Measurements from ENCODE around the gene ST8SIA4. TPM values are rescaled to one million over a fixed set of nuclear protein-coding genes. Genes with fewer than 3 reads are reported as not detected.

ST8SIA4 gene
- total and polyA plus RNA-seq, 4 donors: 0.10 to 19.7 (median 9.4) TPM

DNA sequence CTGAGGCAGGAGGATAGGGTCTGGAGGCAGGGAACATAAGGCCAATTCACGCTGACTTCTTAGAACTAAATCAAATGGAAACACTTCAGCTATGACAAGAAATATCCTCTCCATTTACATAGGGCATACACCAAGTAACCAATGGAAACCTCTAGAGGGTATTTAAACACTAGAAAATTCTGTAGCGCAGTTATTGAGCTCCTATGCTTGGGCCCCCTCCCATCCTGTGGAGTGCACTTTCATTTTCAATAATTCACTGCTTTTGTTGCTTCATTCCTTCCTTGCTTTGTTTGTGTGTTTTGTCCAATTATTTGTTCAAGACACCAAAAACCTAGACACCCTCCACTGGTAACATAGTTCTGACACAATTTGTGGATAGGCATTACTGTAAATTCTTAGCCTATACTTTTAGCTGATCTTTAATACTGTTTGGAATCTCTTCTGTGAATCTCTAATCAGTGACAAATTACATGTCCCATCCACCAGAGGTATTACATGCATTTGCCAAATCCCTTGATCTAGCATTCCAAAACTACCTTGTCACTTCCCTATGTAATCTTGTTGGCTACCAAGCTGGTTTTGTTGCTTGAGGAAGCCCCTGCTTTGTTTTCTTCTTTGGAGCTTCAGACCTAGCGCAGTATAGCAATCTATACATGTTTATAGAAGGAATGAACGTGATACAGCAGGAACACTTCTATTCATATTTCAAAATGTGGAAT lies 61.6 kb downstream of the ST8SIA4 start:
- intact Hi-C loops (cut with DNase I): no loop called here
- Histone ChIP-seq H3K9me3 (ENCODE audit: control insufficient read depth, low read length) (no peaks in the 10 kb centered on the region), H3K36me3 (ENCODE audit: control insufficient read depth in 1 of 2, insufficient read depth in 2 of 2, low read length in 1 of 2) (no peaks in the 10 kb centered on the region), H3K4me1 (ENCODE audit: control insufficient read depth in 1 of 2, insufficient read depth in 2 of 2, low read length in 2 of 2) (no peaks in the 10 kb centered on the region), H3K27me3 (ENCODE audit: control insufficient read depth in 1 of 2, insufficient read depth in 2 of 2, low read length in 1 of 2) (no peaks in the 10 kb centered on the region), H3K4me3 (ENCODE audit: low read length in 2 of 2) (no peak overlapping the region), H3K27ac (ENCODE audit: low read depth in 1 of 2, low read length in 2 of 2) (no peak overlapping the region)
- 71 to 72% methylated on average over 4 of the region's 4 CpGs for WGBS, 2 donors
- ATAC-seq (ENCODE audit: low FRiP score) (no peak), DNase-seq (no peak)

DNA sequence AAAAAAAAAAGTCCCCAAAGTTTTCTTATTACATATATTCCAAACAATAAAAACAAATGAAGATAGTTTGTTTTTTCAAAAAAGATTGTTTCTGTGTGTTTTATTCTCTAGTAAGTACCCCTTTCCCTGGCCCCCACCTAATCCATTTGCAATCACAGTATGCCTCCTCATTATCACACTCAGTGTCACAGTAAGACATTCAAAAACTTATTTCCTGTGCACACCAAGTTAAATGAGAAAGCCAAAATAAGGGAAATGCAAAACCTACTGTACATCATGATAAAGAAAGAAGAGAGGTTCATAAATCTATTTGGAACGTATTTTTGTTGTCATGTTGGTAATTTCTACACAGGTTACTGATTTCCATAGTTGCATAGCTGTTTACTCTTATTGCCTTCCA lies 62.3 kb downstream of the ST8SIA4 start:
- DNase-seq (no peak), ATAC-seq (ENCODE audit: low FRiP score) (no peak)
- H3K27me3 ChIP-seq (ENCODE audit: control insufficient read depth in 1 of 2, insufficient read depth in 2 of 2, low read length in 1 of 2): no peaks in the 10 kb centered on the region
- H3K9me3 ChIP-seq (ENCODE audit: control insufficient read depth, low read length): no peaks in the 10 kb centered on the region
- H3K36me3 ChIP-seq (ENCODE audit: control insufficient read depth in 1 of 2, insufficient read depth in 2 of 2, low read length in 1 of 2): no peaks in the 10 kb centered on the region
- intact Hi-C loops (cut with DNase I): no loop called here
- H3K27ac ChIP-seq (ENCODE audit: low read depth in 1 of 2, low read length in 2 of 2): no peak overlapping the region
- H3K4me3 ChIP-seq (ENCODE audit: low read length in 2 of 2): no peak overlapping the region
- no peaks in the 10 kb centered on the region for H3K4me1 ChIP-seq (ENCODE audit: control insufficient read depth in 1 of 2, insufficient read depth in 2 of 2, low read length in 2 of 2)
- WGBS, 2 donors: 66 to 73% methylated on average over 1 of the region's 1 CpG

DNA sequence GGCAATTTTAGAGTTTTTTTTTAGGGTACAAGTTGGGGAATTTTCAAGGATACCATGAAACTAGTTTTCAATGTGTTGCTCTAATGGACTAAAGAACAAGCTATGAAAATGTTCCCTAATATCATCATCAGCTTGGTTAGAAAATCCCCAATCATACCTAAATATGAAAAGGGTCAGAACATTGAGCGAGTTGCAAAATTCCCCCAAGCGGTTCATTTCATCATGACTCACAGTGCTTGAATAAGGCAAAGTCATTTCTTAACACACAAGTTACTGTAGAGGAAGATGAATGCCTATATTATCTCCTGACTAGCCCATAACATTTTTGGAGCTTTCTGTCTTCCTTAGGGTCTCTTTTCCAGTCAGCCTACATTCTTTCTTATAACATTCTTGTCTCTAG lies 62.7 kb downstream of the ST8SIA4 start:
- DNase-seq: no peak
- ATAC-seq (ENCODE audit: low FRiP score): no peak
- Histone ChIP-seq H3K27ac (ENCODE audit: low read depth in 1 of 2, low read length in 2 of 2) (no peak overlapping the region), H3K27me3 (ENCODE audit: control insufficient read depth in 1 of 2, insufficient read depth in 2 of 2, low read length in 1 of 2) (no peaks in the 10 kb centered on the region), H3K4me3 (ENCODE audit: low read length in 2 of 2) (no peak overlapping the region), H3K4me1 (ENCODE audit: control insufficient read depth in 1 of 2, insufficient read depth in 2 of 2, low read length in 2 of 2) (no peaks in the 10 kb centered on the region), H3K9me3 (ENCODE audit: control insufficient read depth, low read length) (no peaks in the 10 kb centered on the region), H3K36me3 (ENCODE audit: control insufficient read depth in 1 of 2, insufficient read depth in 2 of 2, low read length in 1 of 2) (no peaks in the 10 kb centered on the region)
- intact Hi-C loops (cut with DNase I): no loop called here
- 85 to 92% methylated on average over 2 of the region's 2 CpGs for whole genome bisulfite sequencing, 2 donors

DNA sequence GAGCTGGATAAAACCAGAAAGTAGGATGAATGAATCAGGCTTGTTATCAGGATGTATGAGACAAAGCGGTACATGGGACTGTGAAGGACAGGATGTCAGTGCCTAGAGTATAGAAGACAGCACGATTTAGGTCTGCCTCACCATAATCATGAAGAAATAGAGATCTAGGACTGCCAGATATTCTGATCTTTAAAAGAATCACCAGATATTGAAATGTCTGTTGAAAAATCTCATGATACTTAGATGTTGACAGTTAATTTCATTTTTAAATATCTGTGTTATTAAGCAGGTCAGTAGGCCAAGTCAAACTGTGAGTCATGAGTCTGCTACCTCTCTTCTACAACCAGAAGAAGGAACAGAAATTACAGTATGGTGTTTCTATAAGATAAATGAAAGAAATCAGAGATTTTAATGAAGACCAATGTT lies 65.0 kb downstream of the ST8SIA4 start:
- no peak overlapping the region for H3K4me3 ChIP-seq (ENCODE audit: low read length in 2 of 2)
- no peaks in the 10 kb centered on the region for H3K27me3 ChIP-seq (ENCODE audit: control insufficient read depth in 1 of 2, insufficient read depth in 2 of 2, low read length in 1 of 2)
- no peaks in the 10 kb centered on the region for H3K4me1 ChIP-seq (ENCODE audit: control insufficient read depth in 1 of 2, insufficient read depth in 2 of 2, low read length in 2 of 2)
- H3K36me3 ChIP-seq (ENCODE audit: control insufficient read depth in 1 of 2, insufficient read depth in 2 of 2, low read length in 1 of 2): no peaks in the 10 kb centered on the region
- no peak overlapping the region for H3K27ac ChIP-seq (ENCODE audit: low read depth in 1 of 2, low read length in 2 of 2)
- no peak for DNase-seq
- ATAC-seq (ENCODE audit: low FRiP score): no peak
- intact Hi-C loops (cut with DNase I): no loop called here
- no peaks in the 10 kb centered on the region for H3K9me3 ChIP-seq (ENCODE audit: control insufficient read depth, low read length)
- 82% methylated on average over 2 of the region's 2 CpGs for WGBS, 2 donors

DNA sequence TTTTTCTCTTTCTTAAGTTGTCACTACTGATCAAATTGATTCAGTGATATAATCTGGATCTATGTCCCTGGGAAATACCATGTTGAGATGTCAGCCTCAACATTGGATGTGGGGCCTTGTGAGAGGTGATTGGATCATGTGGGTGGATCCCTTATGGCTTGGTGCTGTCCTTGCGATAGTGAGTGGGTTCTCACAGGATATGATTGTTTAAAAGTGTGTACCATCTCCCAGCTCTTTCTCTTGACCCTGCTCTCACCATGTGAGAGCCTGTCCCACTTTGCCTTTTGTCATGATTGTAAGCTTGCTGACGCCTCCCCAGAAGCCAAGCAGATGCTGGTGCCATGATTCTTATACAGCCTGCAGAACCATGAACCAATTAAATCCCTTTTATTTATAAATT lies 68.6 kb downstream of the ST8SIA4 start:
- Histone ChIP-seq H3K9me3 (ENCODE audit: control insufficient read depth, low read length) (no peaks in the 10 kb centered on the region), H3K27me3 (ENCODE audit: control insufficient read depth in 1 of 2, insufficient read depth in 2 of 2, low read length in 1 of 2) (no peaks in the 10 kb centered on the region), H3K4me1 (ENCODE audit: control insufficient read depth in 1 of 2, insufficient read depth in 2 of 2, low read length in 2 of 2) (no peaks in the 10 kb centered on the region), H3K36me3 (ENCODE audit: control insufficient read depth in 1 of 2, insufficient read depth in 2 of 2, low read length in 1 of 2) (no peaks in the 10 kb centered on the region), H3K4me3 (ENCODE audit: low read length in 2 of 2) (no peak overlapping the region), H3K27ac (ENCODE audit: low read depth in 1 of 2, low read length in 2 of 2) (no peak overlapping the region)
- intact Hi-C loops (cut with DNase I): no loop called here
- ATAC-seq (ENCODE audit: low FRiP score) (no peak), DNase-seq (no peak)
- 96 to 98% methylated on average over 2 of the region's 2 CpGs for WGBS, 2 donors

DNA sequence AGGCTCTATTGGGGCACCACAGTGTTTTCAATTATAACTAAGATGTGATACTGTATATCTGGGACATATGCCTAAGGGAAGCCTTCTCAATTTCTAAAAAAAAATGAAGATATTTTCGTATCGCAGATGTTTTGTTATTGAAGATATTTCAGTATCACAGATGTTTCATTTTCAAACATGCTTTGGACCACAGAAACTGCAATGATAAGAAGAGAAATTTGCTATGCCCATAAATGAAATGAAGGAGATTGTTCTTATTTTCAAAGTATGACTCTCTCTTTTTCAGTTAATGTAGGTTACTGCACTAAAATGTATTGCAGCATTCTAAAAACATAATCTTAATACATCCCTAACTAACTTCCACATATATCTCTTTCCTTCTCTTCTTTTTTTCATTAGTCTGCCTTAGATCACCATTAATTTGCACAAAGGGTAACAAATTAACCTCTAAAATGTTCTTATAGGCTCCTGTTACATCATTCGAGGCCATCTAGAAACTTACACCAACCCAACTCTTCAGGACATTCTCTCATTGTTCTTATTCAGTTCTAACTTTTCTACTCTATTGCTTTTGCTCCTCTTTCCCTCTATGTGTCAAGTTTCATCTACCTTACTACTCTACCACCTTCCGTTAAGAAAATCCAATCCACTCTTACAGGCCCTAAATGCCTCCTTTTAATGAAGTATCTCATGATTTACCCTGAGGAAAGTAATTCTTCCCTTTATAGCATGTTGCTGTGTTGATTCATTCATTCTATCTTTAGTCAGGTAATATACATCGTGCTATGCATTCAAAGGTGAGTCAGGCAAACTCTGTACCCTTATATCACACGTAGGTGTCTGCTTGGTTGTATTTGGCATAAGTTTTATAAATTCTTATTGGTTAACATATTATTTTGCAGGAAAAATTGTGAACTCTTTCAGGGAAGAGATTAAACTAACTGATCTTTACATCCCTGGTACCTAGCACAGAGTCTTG lies 70.5 kb downstream of the ST8SIA4 start:
- intact Hi-C loops (cut with DNase I): no loop called here
- ATAC-seq (ENCODE audit: low FRiP score) (no peak), DNase-seq (no peak)
- Histone ChIP-seq H3K4me3 (ENCODE audit: low read length in 2 of 2) (no peak overlapping the region), H3K4me1 (ENCODE audit: control insufficient read depth in 1 of 2, insufficient read depth in 2 of 2, low read length in 2 of 2) (no peaks in the 10 kb centered on the region), H3K27ac (ENCODE audit: low read depth in 1 of 2, low read length in 2 of 2) (no peak overlapping the region), H3K9me3 (ENCODE audit: control insufficient read depth, low read length) (no peaks in the 10 kb centered on the region), H3K36me3 (ENCODE audit: control insufficient read depth in 1 of 2, insufficient read depth in 2 of 2, low read length in 1 of 2) (no peaks in the 10 kb centered on the region), H3K27me3 (ENCODE audit: control insufficient read depth in 1 of 2, insufficient read depth in 2 of 2, low read length in 1 of 2) (no peaks in the 10 kb centered on the region)
- 92 to 94% methylated on average over 6 of the region's 6 CpGs for WGBS, 2 donors

DNA sequence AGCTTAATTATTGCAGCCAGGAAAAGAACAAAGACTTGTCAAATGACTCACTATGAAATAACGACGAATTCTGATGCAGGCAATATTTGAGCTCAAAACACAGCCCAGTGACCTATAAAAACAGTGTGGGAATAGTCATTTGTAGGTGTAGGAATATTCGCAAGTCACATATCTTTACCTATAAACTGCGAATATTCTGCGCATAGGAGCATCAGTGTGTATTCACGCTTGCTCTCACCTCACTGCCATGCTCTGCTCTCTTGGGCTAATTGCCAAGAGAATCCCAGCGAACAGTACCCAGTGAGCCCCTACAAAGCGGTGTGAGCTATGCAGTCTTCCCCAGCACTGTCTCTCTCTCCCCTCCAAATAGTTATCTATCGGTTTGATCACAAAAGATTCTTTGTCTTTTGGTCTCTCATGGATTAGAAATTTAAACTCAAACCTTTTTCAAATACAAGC lies 74.2 kb downstream of the ST8SIA4 start:
- Histone ChIP-seq H3K4me3 (ENCODE audit: low read length in 2 of 2) (no peak overlapping the region), H3K4me1 (ENCODE audit: control insufficient read depth in 1 of 2, insufficient read depth in 2 of 2, low read length in 2 of 2) (no peaks in the 10 kb centered on the region), H3K36me3 (ENCODE audit: control insufficient read depth in 1 of 2, insufficient read depth in 2 of 2, low read length in 1 of 2) (no peaks in the 10 kb centered on the region), H3K27me3 (ENCODE audit: control insufficient read depth in 1 of 2, insufficient read depth in 2 of 2, low read length in 1 of 2) (no peaks in the 10 kb centered on the region), H3K27ac (ENCODE audit: low read depth in 1 of 2, low read length in 2 of 2) (no peak overlapping the region), H3K9me3 (ENCODE audit: control insufficient read depth, low read length) (no peaks in the 10 kb centered on the region)
- intact Hi-C loops (cut with DNase I): no loop called here
- no peak for ATAC-seq (ENCODE audit: low FRiP score)
- no peak for DNase-seq
- WGBS, 2 donors: 93% methylated on average over 9 of the region's 9 CpGs

DNA sequence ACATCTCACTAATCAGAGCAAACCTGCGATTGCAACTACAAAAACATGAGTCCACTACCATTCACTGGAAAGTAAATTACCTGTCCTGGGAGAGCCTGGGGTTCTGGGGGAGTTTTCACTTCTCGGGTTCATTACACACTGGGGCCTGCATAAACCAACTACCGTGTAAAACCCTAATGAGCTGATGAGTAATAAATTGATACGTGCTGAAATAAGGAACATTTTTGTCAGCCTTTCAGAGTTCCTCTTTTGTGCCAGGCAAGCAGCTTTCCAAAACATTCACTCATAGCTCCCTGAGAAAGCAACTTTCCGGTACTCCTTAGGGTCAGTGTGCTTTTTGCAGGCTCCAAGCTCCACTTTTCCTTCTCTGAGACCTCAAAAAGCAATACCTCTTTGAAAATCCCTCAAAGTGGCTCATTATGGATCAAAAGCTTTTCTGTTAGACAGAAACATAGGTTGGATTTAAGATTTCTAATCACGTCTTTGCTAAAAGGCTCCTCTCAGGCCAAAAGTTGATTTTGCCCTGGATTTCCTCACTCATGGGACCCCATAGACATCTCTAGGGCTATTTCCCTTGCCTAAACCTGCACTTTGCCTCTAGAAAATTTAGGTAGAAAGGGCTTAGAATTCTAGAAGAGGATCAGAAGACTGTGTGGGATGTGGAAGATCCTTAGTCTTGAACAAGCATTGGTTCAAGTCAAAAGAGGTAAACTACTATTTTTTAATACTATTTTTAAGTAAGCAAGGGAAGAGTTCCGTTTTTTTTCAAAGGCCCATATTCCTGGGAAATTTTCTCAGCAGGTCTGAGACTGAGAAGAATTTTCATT lies 74.8 kb downstream of the ST8SIA4 start:
- ATAC-seq (ENCODE audit: low FRiP score): no peak
- Histone ChIP-seq H3K27me3 (ENCODE audit: control insufficient read depth in 1 of 2, insufficient read depth in 2 of 2, low read length in 1 of 2) (no peaks in the 10 kb centered on the region), H3K36me3 (ENCODE audit: control insufficient read depth in 1 of 2, insufficient read depth in 2 of 2, low read length in 1 of 2) (no peaks in the 10 kb centered on the region), H3K4me3 (ENCODE audit: low read length in 2 of 2) (no peak overlapping the region), H3K27ac (ENCODE audit: low read depth in 1 of 2, low read length in 2 of 2) (no peak overlapping the region), H3K9me3 (ENCODE audit: control insufficient read depth, low read length) (no peaks in the 10 kb centered on the region), H3K4me1 (ENCODE audit: control insufficient read depth in 1 of 2, insufficient read depth in 2 of 2, low read length in 2 of 2) (no peaks in the 10 kb centered on the region)
- 41 to 49% methylated on average over 7 of the region's 7 CpGs for WGBS, 2 donors
- DNase-seq: no peak
- intact Hi-C loops (cut with DNase I): no loop called here

Data from aorta (tissue), 5 donors.